Testis (tissue), 2 donors: ENCODE data around the gene HHATL.

Source experiments
- CTCF ChIP-seq, 3 experiments: fragments of 450-650 bp in 2 of 3; fragments of 200-600 bp in 1 of 3; sonication (generic) in 1 of 3; IDR thresholded peaks; one replicate each; pipeline ENCODE4 v1.5.1; 2016 to 2019; ENCODE audit warnings: antibody characterized with exemption in 3 of 3, mild to moderate bottlenecking in 2 of 3, moderate library complexity in 1 of 3
- POLR2A ChIP-seq: fragments of 450-650 bp; IDR thresholded peaks from one replicate; pipeline ENCODE4 v1.6.1; 2017; ENCODE audit warnings: antibody characterized with exemption, mild to moderate bottlenecking, moderate library complexity

GRCh38 chr3:42734263-42734860, 31.8 kb upstream of the HHATL start:
- TF ChIP-seq CTCF (IDR thresholded peaks at IDR 0.05) (no peak), POLR2A (no peak)
